ENCODE measurements around the gene SVOP.
"Not testable (repeated sequence)": the region's sequence is repeated elsewhere in the genome, so short reads cannot be mapped to it uniquely, and the experiment has no call there.

The SVOP gene

GRCh38 chr12:109029411-109029810 lies 8.5 kb upstream of the SVOP start:
- H3K4ac ChIP-seq (ENCODE audit: low read length) = no peak overlapping the region
- no peak overlapping the region for H3K9ac ChIP-seq (ENCODE audit: low read depth, low read length, poor library complexity)
- DNase-seq (ENCODE audit: low spot score) = no peak
- H2AK5ac ChIP-seq (ENCODE audit: low read depth, low read length) = no peak overlapping the region
- no peak overlapping the region for H2BK5ac ChIP-seq (ENCODE audit: low read length)
- no peak overlapping the region for H3K27ac ChIP-seq (replicated peaks; ENCODE audit: low read length)
- H3K14ac ChIP-seq (ENCODE audit: low read length) = no peak overlapping the region
- no peak overlapping the region for H4K91ac ChIP-seq (ENCODE audit: low read depth, low read length, poor library complexity)
- H4K8ac ChIP-seq (ENCODE audit: low read depth, low read length) = no peak overlapping the region
- no peak overlapping the region for H2AFZ ChIP-seq (ENCODE audit: low read length)
- H2BK12ac ChIP-seq (ENCODE audit: low read length) = no peak overlapping the region
- no peaks in the 10 kb centered on the region for H3K4me1 ChIP-seq (ENCODE audit: control insufficient read depth in 2 of 2, insufficient read depth in 1 of 2, low read depth in 1 of 2, low read length in 2 of 2)
- no peaks in the 10 kb centered on the region for H3K9me3 ChIP-seq (replicated peaks in 1 of 2; ENCODE audit: control insufficient read depth in 2 of 2, insufficient read depth in 1 of 2, low read depth in 1 of 2, low read length in 2 of 2)
- H3K79me1 ChIP-seq (ENCODE audit: low read depth, low read length) = no peaks in the 10 kb centered on the region
- no peak overlapping the region for H2BK120ac ChIP-seq (ENCODE audit: low read depth, low read length)
- H3K4me2 ChIP-seq (ENCODE audit: insufficient read depth, low read length, poor library complexity, severe bottlenecking) = no peak overlapping the region
- H3K23ac ChIP-seq (ENCODE audit: low read depth, low read length, poor library complexity) = no peak overlapping the region
- no peak overlapping the region for H3K18ac ChIP-seq (ENCODE audit: low read length)
- no peak overlapping the region for H3K4me3 ChIP-seq (ENCODE audit: low read length in 2 of 2)
- WGBS, 2 donors (ENCODE audit: extremely low coverage in 2 of 2, insufficient read length in 2 of 2, insufficient replicate concordance in 1 of 2) = no CpG with 5 or more reads among the region's 2 CpGs
- no peak overlapping the region for H2BK15ac ChIP-seq (ENCODE audit: low read length)
- no peaks in the 10 kb centered on the region for H3K36me3 ChIP-seq (replicated peaks in 1 of 2; ENCODE audit: control insufficient read depth in 2 of 2, insufficient read depth in 2 of 2, low read length in 2 of 2)
- no peaks in the 10 kb centered on the region for H3K27me3 ChIP-seq (ENCODE audit: control insufficient read depth in 3 of 3, insufficient read depth in 3 of 3, low read depth in 1 of 3, low read length in 3 of 3)

- WGBS, 2 donors (ENCODE audit: extremely low coverage in 2 of 2, insufficient read length in 2 of 2, insufficient replicate concordance in 1 of 2) = no CpG with 5 or more reads among the region's 3 CpGs
- H4K91ac ChIP-seq (ENCODE audit: low read depth, low read length, poor library complexity) = not testable (repeated sequence)
Measured at GRCh38 chr12:109028624-109029023, 7.8 kb upstream of the SVOP start.

GRCh38 chr12:109027767-109028166 lies 6.9 kb upstream of the SVOP start:
- H3K18ac ChIP-seq (ENCODE audit: low read length) = no peak overlapping the region
- no peak overlapping the region for H4K91ac ChIP-seq (ENCODE audit: low read depth, low read length, poor library complexity)
- no peak for DNase-seq (ENCODE audit: low spot score)
- no peak overlapping the region for H3K9ac ChIP-seq (ENCODE audit: low read depth, low read length, poor library complexity)
- no peak overlapping the region for H3K27ac ChIP-seq (replicated peaks; ENCODE audit: low read length)
- H3K23ac ChIP-seq (ENCODE audit: low read depth, low read length, poor library complexity) = no peak overlapping the region
- no peaks in the 10 kb centered on the region for H3K79me1 ChIP-seq (ENCODE audit: low read depth, low read length)
- no peak overlapping the region for H3K4me3 ChIP-seq (ENCODE audit: low read length in 2 of 2)
- H3K36me3 ChIP-seq (replicated peaks in 1 of 2; ENCODE audit: control insufficient read depth in 2 of 2, insufficient read depth in 2 of 2, low read length in 2 of 2) = no peaks in the 10 kb centered on the region
- no peaks in the 10 kb centered on the region for H3K9me3 ChIP-seq (replicated peaks in 1 of 2; ENCODE audit: control insufficient read depth in 2 of 2, insufficient read depth in 1 of 2, low read depth in 1 of 2, low read length in 2 of 2)
- H2BK12ac ChIP-seq (ENCODE audit: low read length) = no peak overlapping the region
- no peak overlapping the region for H2BK15ac ChIP-seq (ENCODE audit: low read length)
- H2BK120ac ChIP-seq (ENCODE audit: low read depth, low read length) = no peak overlapping the region
- no peaks in the 10 kb centered on the region for H3K27me3 ChIP-seq (ENCODE audit: control insufficient read depth in 3 of 3, insufficient read depth in 3 of 3, low read depth in 1 of 3, low read length in 3 of 3)
- WGBS, 2 donors (ENCODE audit: extremely low coverage in 2 of 2, insufficient read length in 2 of 2, insufficient replicate concordance in 1 of 2) = no CpG with 5 or more reads among the region's 1 CpG
- H3K4me2 ChIP-seq (ENCODE audit: insufficient read depth, low read length, poor library complexity, severe bottlenecking) = no peak overlapping the region
- no peak overlapping the region for H2BK5ac ChIP-seq (ENCODE audit: low read length)
- no peak overlapping the region for H2AFZ ChIP-seq (ENCODE audit: low read length)
- no peak overlapping the region for H4K8ac ChIP-seq (ENCODE audit: low read depth, low read length)
- H2AK5ac ChIP-seq (ENCODE audit: low read depth, low read length) = no peak overlapping the region
- H3K4ac ChIP-seq (ENCODE audit: low read length) = no peak overlapping the region
- no peak overlapping the region for H3K14ac ChIP-seq (ENCODE audit: low read length)
- no peaks in the 10 kb centered on the region for H3K4me1 ChIP-seq (ENCODE audit: control insufficient read depth in 2 of 2, insufficient read depth in 1 of 2, low read depth in 1 of 2, low read length in 2 of 2)

More at GRCh38 chr12:109028624-109029023, 7.8 kb upstream of the SVOP start:
- H3K27ac ChIP-seq (replicated peaks; ENCODE audit: low read length); H3K4ac ChIP-seq (ENCODE audit: low read length); H3K27me3 ChIP-seq (ENCODE audit: control insufficient read depth in 3 of 3, insufficient read depth in 3 of 3, low read depth in 1 of 3, low read length in 3 of 3); H3K4me1 ChIP-seq (ENCODE audit: control insufficient read depth in 2 of 2, insufficient read depth in 1 of 2, low read depth in 1 of 2, low read length in 2 of 2); H3K9ac ChIP-seq (ENCODE audit: low read depth, low read length, poor library complexity); H2BK120ac ChIP-seq (ENCODE audit: low read depth, low read length); H3K4me3 ChIP-seq (ENCODE audit: low read length in 2 of 2); H3K36me3 ChIP-seq (replicated peaks in 1 of 2; ENCODE audit: control insufficient read depth in 2 of 2, insufficient read depth in 2 of 2, low read length in 2 of 2); H3K4me2 ChIP-seq (ENCODE audit: insufficient read depth, low read length, poor library complexity, severe bottlenecking); H2BK15ac ChIP-seq (ENCODE audit: low read length); H3K18ac ChIP-seq (ENCODE audit: low read length); H3K23ac ChIP-seq (ENCODE audit: low read depth, low read length, poor library complexity); H3K79me1 ChIP-seq (ENCODE audit: low read depth, low read length); H3K14ac ChIP-seq (ENCODE audit: low read length); H2BK5ac ChIP-seq (ENCODE audit: low read length); H2AK5ac ChIP-seq (ENCODE audit: low read depth, low read length); H3K9me3 ChIP-seq (replicated peaks in 1 of 2; ENCODE audit: control insufficient read depth in 2 of 2, insufficient read depth in 1 of 2, low read depth in 1 of 2, low read length in 2 of 2); H2AFZ ChIP-seq (ENCODE audit: low read length); DNase-seq (ENCODE audit: low spot score); H2BK12ac ChIP-seq (ENCODE audit: low read length); H4K8ac ChIP-seq (ENCODE audit: low read depth, low read length): not testable (repeated sequence)

- no peak overlapping the region for H2BK15ac ChIP-seq (ENCODE audit: low read length)
- no peak overlapping the region for H2AK5ac ChIP-seq (ENCODE audit: low read depth, low read length)
- no peak overlapping the region for H3K4me3 ChIP-seq (ENCODE audit: low read length in 2 of 2)
- H3K4me2 ChIP-seq (ENCODE audit: insufficient read depth, low read length, poor library complexity, severe bottlenecking) = no peak overlapping the region
- no peak overlapping the region for H3K18ac ChIP-seq (ENCODE audit: low read length)
- no peaks in the 10 kb centered on the region for H3K9me3 ChIP-seq (replicated peaks in 1 of 2; ENCODE audit: control insufficient read depth in 2 of 2, insufficient read depth in 1 of 2, low read depth in 1 of 2, low read length in 2 of 2)
- no peak overlapping the region for H2BK5ac ChIP-seq (ENCODE audit: low read length)
- peaks cover 0 to 3% of the 10 kb centered on the region in 2 donors for H3K4me1 ChIP-seq (ENCODE audit: control insufficient read depth in 2 of 2, insufficient read depth in 1 of 2, low read depth in 1 of 2, low read length in 2 of 2)
- no peak overlapping the region for H3K27ac ChIP-seq (replicated peaks; ENCODE audit: low read length)
- H3K23ac ChIP-seq (ENCODE audit: low read depth, low read length, poor library complexity) = no peak overlapping the region
- no peak overlapping the region for H3K9ac ChIP-seq (ENCODE audit: low read depth, low read length, poor library complexity)
- no peak for DNase-seq (ENCODE audit: low spot score)
- H3K27me3 ChIP-seq (ENCODE audit: control insufficient read depth in 3 of 3, insufficient read depth in 3 of 3, low read depth in 1 of 3, low read length in 3 of 3) = no peaks in the 10 kb centered on the region
- no peak overlapping the region for H2BK12ac ChIP-seq (ENCODE audit: low read length)
- H4K8ac ChIP-seq (ENCODE audit: low read depth, low read length) = no peak overlapping the region
- no peak overlapping the region for H3K14ac ChIP-seq (ENCODE audit: low read length)
- H4K91ac ChIP-seq (ENCODE audit: low read depth, low read length, poor library complexity) = no peak overlapping the region
- no peaks in the 10 kb centered on the region for H3K36me3 ChIP-seq (replicated peaks in 1 of 2; ENCODE audit: control insufficient read depth in 2 of 2, insufficient read depth in 2 of 2, low read length in 2 of 2)
- H3K79me1 ChIP-seq (ENCODE audit: low read depth, low read length) = no peaks in the 10 kb centered on the region
- WGBS, 2 donors (ENCODE audit: extremely low coverage in 2 of 2, insufficient read length in 2 of 2, insufficient replicate concordance in 1 of 2) = no CpG with 5 or more reads among the region's 7 CpGs
- no peak overlapping the region for H3K4ac ChIP-seq (ENCODE audit: low read length)
- H2BK120ac ChIP-seq (ENCODE audit: low read depth, low read length) = no peak overlapping the region
- no peak overlapping the region for H2AFZ ChIP-seq (ENCODE audit: low read length)
Measured at GRCh38 chr12:109020146-109020795, 597 bp downstream of the SVOP start.

Data from neuronal stem cell (in vitro differentiated cells).